GM12891 (cell line): ENCODE measurements around the gene LOXL4.

Experiments used
- POLR2A ChIP-seq: IDR thresholded peaks from 2 replicates; pipeline ENCODE4 v1.6.1; 2011; ENCODE audit warnings: low read depth, low read length, control low read depth
- POLR2AphosphoS5 ChIP-seq: IDR thresholded peaks from 2 replicates; pipeline ENCODE4 v1.6.1; 2011; ENCODE audit warnings: low read depth, low read length, control low read depth
- SPI1 ChIP-seq: IDR thresholded peaks from 2 replicates; pipeline ENCODE4 v1.6.1; 2011; ENCODE audit warnings: low read depth, low read length, control low read depth
- TAF1 ChIP-seq: IDR thresholded peaks from 2 replicates; pipeline ENCODE4 v1.6.1; 2011; ENCODE audit warnings: low read depth, low read length, control low read depth

DNA sequence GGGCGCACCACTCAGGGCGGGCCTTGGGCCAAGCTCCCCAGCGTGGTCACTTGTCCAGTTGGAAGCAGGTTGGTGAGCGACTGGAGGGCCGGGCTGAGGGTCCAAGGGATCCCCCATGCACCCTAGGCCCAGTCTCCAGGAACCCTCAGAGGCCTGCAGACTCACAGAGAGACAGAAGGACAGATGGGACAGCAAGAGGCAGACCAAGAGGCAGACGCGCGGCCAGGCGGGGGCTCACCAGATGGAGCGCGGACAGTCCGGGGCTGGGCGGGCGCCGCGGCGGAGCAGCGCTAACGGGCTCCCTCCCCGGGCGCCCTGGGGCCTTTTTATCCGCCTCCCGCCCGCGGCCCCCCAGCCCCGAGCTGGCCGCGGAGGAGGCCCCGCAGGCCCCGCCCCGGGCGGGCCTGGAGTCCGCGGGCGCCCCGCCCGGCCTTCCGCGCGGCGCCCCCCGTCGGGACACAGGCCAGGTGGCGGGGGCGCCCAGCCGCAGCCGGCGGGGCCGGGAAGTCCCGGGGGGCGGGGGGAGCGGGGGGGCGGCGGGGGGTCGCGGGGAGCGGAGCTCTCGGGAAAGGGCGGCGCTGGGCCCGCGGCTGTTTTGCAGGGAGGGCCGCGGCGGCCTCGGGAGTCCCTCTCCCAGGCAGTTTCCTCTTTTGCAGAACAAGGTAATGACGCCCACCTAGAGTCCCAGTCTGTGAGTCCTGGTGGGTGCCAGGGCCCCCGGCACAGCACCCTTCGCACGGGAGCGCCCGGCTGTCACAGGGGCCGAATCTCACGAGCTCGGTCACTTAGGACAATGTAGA is at the start of gene LOXL4:
- TF ChIP-seq SPI1 (no peak), TAF1 (no peak), POLR2A (no peak), POLR2AphosphoS5 (no peak)
